ENCODE data around the gene MORF4L1.

Gene MORF4L1

GRCh38 chr15:78878356-78878755, 5.7 kb downstream of the MORF4L1 start:
- DNase-seq (ENCODE audit: low spot score), result no peak
- TF ChIP-seq CTCF (IDR thresholded peaks at IDR 0.05; ENCODE audit: extremely low read depth, missing control alignments), result no peak

- no peak for TF ChIP-seq CTCF (IDR thresholded peaks at IDR 0.05; ENCODE audit: extremely low read depth, missing control alignments)
- DNase-seq (ENCODE audit: low spot score), result no peak
Measured at GRCh38 chr15:78879517-78880241, 7.0 kb downstream of the MORF4L1 start.

- TF ChIP-seq CTCF (IDR thresholded peaks at IDR 0.05; ENCODE audit: extremely low read depth, missing control alignments), result no peak
- DNase-seq (ENCODE audit: low spot score), result no peak
Measured at GRCh38 chr15:78880242-78880533, 7.5 kb downstream of the MORF4L1 start.

GRCh38 chr15:78880813-78881212, 8.1 kb downstream of the MORF4L1 start:
- no peak for TF ChIP-seq CTCF (IDR thresholded peaks at IDR 0.05; ENCODE audit: extremely low read depth, missing control alignments)
- DNase-seq (ENCODE audit: low spot score), result no peak

- DNase-seq (ENCODE audit: low spot score), result no peak
- TF ChIP-seq CTCF (IDR thresholded peaks at IDR 0.05; ENCODE audit: extremely low read depth, missing control alignments), result no peak
Measured at GRCh38 chr15:78881681-78882080, 9.0 kb downstream of the MORF4L1 start.

GRCh38 chr15:78889000-78889399, 16.3 kb downstream of the MORF4L1 start:
- DNase-seq (ENCODE audit: low spot score), result no peak
- no peak for TF ChIP-seq CTCF (IDR thresholded peaks at IDR 0.05; ENCODE audit: extremely low read depth, missing control alignments)

- DNase-seq (ENCODE audit: low spot score), result no peak
- TF ChIP-seq CTCF (IDR thresholded peaks at IDR 0.05; ENCODE audit: extremely low read depth, missing control alignments), result no peak
Measured at GRCh38 chr15:78893538-78893937, 20.8 kb downstream of the MORF4L1 start.
